Measurements from ENCODE around the gene SURF4. TPM values are rescaled to one million over a fixed set of nuclear protein-coding genes. Genes with fewer than 3 reads are reported as not detected.

The SURF4 gene
- total RNA-seq (100 to 1,000 TPM; 125 to 144 TPM), polyA plus RNA-seq (ENCODE audit: insufficient read length in 2 of 2) (100 to 1,000 TPM; 103 to 111 TPM)
- long read RNA-seq, donor 1, transcript SURF4-202 (6 exons, 2,984 nt): major isoform, 36 of 42 reads
- long read RNA-seq, donor 1, partial matches to known transcripts: 6 of 42 reads
- long read RNA-seq, donor 1, other reads (novel, unspliced or antisense): 0 of 42 reads
- long read RNA-seq, donor 2, transcript SURF4-202 (6 exons, 2,984 nt): major isoform, 10 of 10 reads
- long read RNA-seq, donor 2, partial matches to known transcripts: 0 of 10 reads
- long read RNA-seq, donor 2, other reads (novel, unspliced or antisense): 0 of 10 reads
- long read RNA-seq, donor 3, transcript SURF4-202 (6 exons, 2,984 nt): major isoform, 16 of 16 reads
- long read RNA-seq, donor 3, partial matches to known transcripts: 0 of 16 reads
- long read RNA-seq, donor 3, other reads (novel, unspliced or antisense): 0 of 16 reads
- long read RNA-seq, donor 4, transcript SURF4-202 (6 exons, 2,984 nt): major isoform, 39 of 40 reads
- long read RNA-seq, donor 4, partial matches to known transcripts: 0 of 40 reads
- long read RNA-seq, donor 4, other reads (novel, unspliced or antisense): 0 of 40 reads

DNA sequence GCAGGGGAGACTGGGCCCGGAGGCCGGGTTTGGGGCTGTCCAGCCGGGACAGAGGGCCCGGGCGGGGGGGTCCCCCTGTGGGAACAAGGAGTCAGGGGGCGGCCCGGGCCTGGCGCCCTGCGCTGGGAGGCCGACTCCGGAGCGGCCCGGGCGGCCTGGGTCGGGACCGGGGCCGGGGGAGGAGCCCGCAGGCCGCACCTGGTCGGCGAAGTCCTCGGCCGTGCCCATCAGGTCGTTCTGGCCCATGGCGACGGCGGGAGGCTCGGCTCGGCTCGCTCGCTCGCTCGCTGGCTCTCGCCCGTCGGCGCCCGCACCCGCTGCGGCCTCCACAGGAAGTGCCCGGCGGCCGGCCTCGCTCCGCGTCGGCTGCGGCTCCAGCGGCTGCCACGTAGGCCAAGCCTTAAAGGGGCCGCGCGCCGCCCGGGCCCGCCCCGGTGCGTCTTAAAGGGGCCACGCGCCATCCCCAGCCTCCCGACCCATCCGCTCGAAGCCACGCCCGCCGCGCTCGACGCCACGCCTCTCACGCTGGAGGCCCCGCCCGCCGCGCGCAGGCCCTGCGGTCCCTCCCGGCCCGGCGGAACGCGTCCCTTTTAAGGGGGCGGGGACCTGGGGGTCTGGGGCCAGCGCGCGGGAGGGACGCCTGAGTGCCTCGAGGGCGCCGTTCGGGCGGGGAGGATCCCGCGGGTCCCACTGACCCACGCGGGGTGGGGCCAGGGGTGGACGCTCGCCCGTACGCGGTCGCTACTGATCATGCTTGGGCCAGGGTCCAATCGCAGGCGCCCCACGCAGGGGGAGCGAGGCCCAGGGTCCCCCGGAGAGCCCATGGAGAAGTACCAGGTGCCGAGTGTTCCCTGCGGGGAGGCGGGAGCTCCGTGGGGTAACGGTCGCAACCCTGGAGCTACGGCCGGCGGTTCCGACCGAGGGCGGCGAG, at the start of gene SURF4, which contains the start of gene STKLD1:
Gene SURF4, minus strand, starts transcription at position 337 of the 931 bp plus-strand sequence. Its CDS starts 91 bp downstream, at position 246.
Gene STKLD1, plus strand, starts transcription at position 643 of the 931 bp plus-strand sequence. Its CDS starts 108 bp downstream, at position 751.
- under 1% methylated on average over 120 of the region's 120 CpGs for WGBS (ENCODE audit: insufficient coverage)
- Histone ChIP-seq H3K36me3 (ENCODE audit: control insufficient read depth, insufficient read depth, low read length) (peaks cover 23% of the 10 kb centered on the region), H3K4me3 (ENCODE audit: low read depth, low read length) (peak within 1 kb of the TSS; percentile 73), H3K9me3 (ENCODE audit: control insufficient read depth, insufficient read depth, low read length) (no peaks in the 10 kb centered on the region), H3K27ac (ENCODE audit: low read depth, low read length) (peak within 1 kb of the TSS; percentile 67), H3K27me3 (ENCODE audit: control insufficient read depth, insufficient read depth, low read length) (no peaks in the 10 kb centered on the region), H3K4me1 (ENCODE audit: control insufficient read depth, insufficient read depth, low read length) (peaks cover 40% of the 10 kb centered on the region)
- DNase-seq (ENCODE audit: low read depth in 4 of 6, low spot score in 6 of 6): peak; percentile 82 to 98 (median 92)

DNA sequence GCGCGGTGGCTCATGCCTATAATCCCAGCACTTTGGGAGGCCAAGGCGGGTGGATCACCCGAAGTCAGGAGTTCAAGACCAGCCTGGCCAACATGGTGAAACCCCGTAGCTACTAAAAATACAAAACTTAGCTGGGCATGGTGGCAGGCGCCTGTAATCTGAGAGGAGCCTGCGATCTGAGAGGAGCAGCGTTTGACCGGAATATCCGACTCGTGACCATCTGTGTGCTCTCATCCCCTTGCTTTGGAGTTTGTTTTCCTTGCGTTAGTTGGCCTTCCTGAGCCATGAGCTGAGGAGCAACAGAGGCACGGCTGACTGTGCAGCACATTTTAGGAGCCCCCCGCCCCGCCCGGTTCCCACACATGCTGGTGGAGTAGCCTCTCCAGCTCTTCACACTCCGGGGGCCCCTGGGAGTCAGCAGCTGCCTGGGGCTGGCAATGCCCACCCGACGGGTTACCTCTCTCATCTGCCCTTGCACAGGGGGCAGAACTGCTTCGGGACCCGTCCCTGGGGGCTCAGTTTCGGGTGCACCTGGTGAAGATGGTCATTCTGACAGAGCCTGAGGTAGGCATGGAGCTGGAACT, 49.3 kb upstream of the SURF4 start:
- no peaks in the 10 kb centered on the region for H3K9me3 ChIP-seq (ENCODE audit: control insufficient read depth, insufficient read depth, low read length)
- WGBS (ENCODE audit: insufficient coverage): 91% methylated on average over 22 of the region's 22 CpGs
- DNase-seq (ENCODE audit: low read depth in 4 of 6, low spot score in 6 of 6): no peak
- no peak overlapping the region for H3K27ac ChIP-seq (ENCODE audit: low read depth, low read length)
- H3K4me3 ChIP-seq (ENCODE audit: low read depth, low read length): no peak overlapping the region
- H3K27me3 ChIP-seq (ENCODE audit: control insufficient read depth, insufficient read depth, low read length): peaks cover 18% of the 10 kb centered on the region
- peaks cover 26% of the 10 kb centered on the region for H3K36me3 ChIP-seq (ENCODE audit: control insufficient read depth, insufficient read depth, low read length)
- peaks cover 3% of the 10 kb centered on the region for H3K4me1 ChIP-seq (ENCODE audit: control insufficient read depth, insufficient read depth, low read length)

GRCh38 chr9:133424187-133424586, 48.3 kb upstream of the SURF4 start:
- Histone ChIP-seq H3K27ac (ENCODE audit: low read depth, low read length) (no peak overlapping the region), H3K27me3 (ENCODE audit: control insufficient read depth, insufficient read depth, low read length) (peaks cover 18% of the 10 kb centered on the region), H3K4me1 (ENCODE audit: control insufficient read depth, insufficient read depth, low read length) (peaks cover 3% of the 10 kb centered on the region), H3K4me3 (ENCODE audit: low read depth, low read length) (no peak overlapping the region), H3K36me3 (ENCODE audit: control insufficient read depth, insufficient read depth, low read length) (peaks cover 26% of the 10 kb centered on the region), H3K9me3 (ENCODE audit: control insufficient read depth, insufficient read depth, low read length) (no peaks in the 10 kb centered on the region)
- 87% methylated on average over 8 of the region's 12 CpGs for whole genome bisulfite sequencing (ENCODE audit: insufficient coverage)
- DNase-seq (ENCODE audit: low read depth in 4 of 6, low spot score in 6 of 6): no peak

- Histone ChIP-seq H3K4me3 (ENCODE audit: low read depth, low read length) (no peak overlapping the region), H3K36me3 (ENCODE audit: control insufficient read depth, insufficient read depth, low read length) (peaks cover 26% of the 10 kb centered on the region), H3K4me1 (ENCODE audit: control insufficient read depth, insufficient read depth, low read length) (peaks cover 12% of the 10 kb centered on the region), H3K27me3 (ENCODE audit: control insufficient read depth, insufficient read depth, low read length) (peaks cover 16% of the 10 kb centered on the region), H3K27ac (ENCODE audit: low read depth, low read length) (no peak overlapping the region), H3K9me3 (ENCODE audit: control insufficient read depth, insufficient read depth, low read length) (no peaks in the 10 kb centered on the region)
- 89% methylated on average over 3 of the region's 3 CpGs for WGBS (ENCODE audit: insufficient coverage)
- DNase-seq (ENCODE audit: low read depth in 4 of 6, low spot score in 6 of 6): no peak
These were observed 47.4 kb upstream of the SURF4 start for GRCh38 chr9:133423216-133423615.

DNA sequence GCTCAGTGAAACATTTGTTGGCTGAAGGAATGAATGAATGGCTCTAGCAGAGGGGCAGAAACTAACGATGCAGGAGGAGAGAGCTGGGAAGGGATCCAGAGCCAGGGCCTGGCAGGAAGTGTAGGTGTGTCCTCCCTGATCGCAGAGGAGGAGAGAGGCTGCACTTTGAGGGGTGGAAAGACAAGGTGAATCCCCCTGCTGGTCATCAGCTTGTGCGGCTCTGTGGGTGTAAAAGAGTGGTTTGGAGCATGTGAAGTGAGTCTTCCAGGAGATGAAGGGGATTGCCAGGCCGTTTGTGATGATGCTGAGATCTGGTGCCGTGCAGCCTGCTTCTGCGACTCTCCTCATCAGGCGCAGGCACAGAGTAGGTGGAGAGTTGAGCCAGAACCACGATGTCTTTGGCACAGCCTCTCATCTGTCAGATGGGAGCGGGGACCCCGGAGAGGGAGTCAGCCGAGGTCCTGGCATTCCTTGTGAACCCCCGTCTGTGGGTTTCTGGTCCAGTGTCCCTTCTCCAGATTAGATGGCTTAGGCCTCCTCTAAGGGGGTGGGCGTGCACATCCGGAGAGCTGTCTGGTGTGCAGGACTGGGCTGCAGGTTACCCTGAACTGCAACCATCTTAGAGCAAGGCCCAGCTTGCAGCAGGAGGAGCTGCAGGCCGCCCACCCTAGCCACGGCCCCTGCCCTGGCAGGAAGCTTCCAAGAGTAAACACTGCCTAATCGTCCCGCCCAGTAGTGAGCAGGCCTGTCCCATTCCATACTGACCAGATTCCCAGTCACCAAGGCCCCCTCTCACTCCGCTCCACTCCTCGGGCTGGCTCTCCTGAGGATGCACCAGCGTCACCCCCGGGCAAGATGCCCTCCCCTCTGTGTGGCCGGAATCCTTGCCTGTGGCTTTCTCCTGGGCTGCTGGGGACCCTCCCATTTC, 46.0 kb upstream of the SURF4 start, which contains the start of gene ADAMTS13:
Gene ADAMTS13, plus strand, starts transcription at position 753 of the 928 bp plus-strand sequence. Its CDS starts 77 bp downstream, at position 830.
- Histone ChIP-seq H3K27ac (ENCODE audit: low read depth, low read length) (no peak within 1 kb of the TSS), H3K4me1 (ENCODE audit: control insufficient read depth, insufficient read depth, low read length) (peaks cover 20% of the 10 kb centered on the region), H3K27me3 (ENCODE audit: control insufficient read depth, insufficient read depth, low read length) (peaks cover 3% of the 10 kb centered on the region), H3K9me3 (ENCODE audit: control insufficient read depth, insufficient read depth, low read length) (no peaks in the 10 kb centered on the region), H3K36me3 (ENCODE audit: control insufficient read depth, insufficient read depth, low read length) (peaks cover 26% of the 10 kb centered on the region), H3K4me3 (ENCODE audit: low read depth, low read length) (no peak within 1 kb of the TSS)
- WGBS (ENCODE audit: insufficient coverage): 51% methylated on average over 23 of the region's 23 CpGs
- no peak for DNase-seq (ENCODE audit: low read depth in 4 of 6, low spot score in 6 of 6)

- H3K27ac ChIP-seq (ENCODE audit: low read depth, low read length): no peak overlapping the region
- H3K4me1 ChIP-seq (ENCODE audit: control insufficient read depth, insufficient read depth, low read length): peaks cover 28% of the 10 kb centered on the region
- 70% methylated on average over 5 of the region's 5 CpGs for WGBS (ENCODE audit: insufficient coverage)
- DNase-seq (ENCODE audit: low read depth in 4 of 6, low spot score in 6 of 6): no peak
- peaks cover 17% of the 10 kb centered on the region for H3K36me3 ChIP-seq (ENCODE audit: control insufficient read depth, insufficient read depth, low read length)
- H3K4me3 ChIP-seq (ENCODE audit: low read depth, low read length): no peak overlapping the region
- H3K9me3 ChIP-seq (ENCODE audit: control insufficient read depth, insufficient read depth, low read length): no peaks in the 10 kb centered on the region
- no peaks in the 10 kb centered on the region for H3K27me3 ChIP-seq (ENCODE audit: control insufficient read depth, insufficient read depth, low read length)
These were observed 44.5 kb upstream of the SURF4 start for GRCh38 chr9:133420392-133420827.

DNA sequence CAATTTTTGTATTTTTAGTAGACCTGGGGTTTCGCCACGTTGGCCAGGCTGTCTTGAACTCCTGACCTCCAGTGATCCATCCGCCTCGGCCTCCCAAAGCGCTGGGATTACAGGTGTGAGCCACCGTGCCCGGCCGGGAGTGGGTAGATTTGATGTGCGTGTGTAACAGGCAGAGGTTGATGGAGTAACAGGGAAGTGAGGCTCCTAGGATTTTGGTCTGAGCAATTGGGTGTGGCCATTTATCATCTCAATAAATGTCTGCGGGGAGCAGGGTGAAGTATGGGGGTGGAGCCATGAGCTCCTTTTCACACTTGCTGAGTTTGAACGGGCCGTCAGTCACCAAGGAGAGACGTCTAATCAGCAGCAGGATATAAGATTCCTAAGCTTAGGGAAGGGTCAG, 43.1 kb upstream of the SURF4 start:
- Histone ChIP-seq H3K27me3 (ENCODE audit: control insufficient read depth, insufficient read depth, low read length) (no peaks in the 10 kb centered on the region), H3K36me3 (ENCODE audit: control insufficient read depth, insufficient read depth, low read length) (peaks cover 21% of the 10 kb centered on the region), H3K4me1 (ENCODE audit: control insufficient read depth, insufficient read depth, low read length) (peaks cover 28% of the 10 kb centered on the region), H3K27ac (ENCODE audit: low read depth, low read length) (no peak overlapping the region), H3K9me3 (ENCODE audit: control insufficient read depth, insufficient read depth, low read length) (no peaks in the 10 kb centered on the region), H3K4me3 (ENCODE audit: low read depth, low read length) (no peak overlapping the region)
- no peak for DNase-seq (ENCODE audit: low read depth in 4 of 6, low spot score in 6 of 6)
- whole genome bisulfite sequencing (ENCODE audit: insufficient coverage): 49% methylated on average over 11 of the region's 13 CpGs

All from spinal cord (tissue), 10 donors.